ENCODE measurements around the gene OXER1. TPM values are rescaled to one million over a fixed set of nuclear protein-coding genes. Genes with fewer than 3 reads are reported as not detected.

OXER1 gene
- total RNA-seq, 1 experiment from 2014 or later = not detected

- intact Hi-C loops (cut with micrococcal nuclease) = no loop called here
- H3K27me3 ChIP-seq (ENCODE audit: low read length) = no peaks in the 10 kb centered on the region
- POLR2A ChIA-PET (ENCODE audit: unreplicated experiment) = no interaction called here
- no peaks in the 10 kb centered on the region for H3K4me1 ChIP-seq (ENCODE audit: insufficient read depth, low read length)
- no peaks in the 10 kb centered on the region for H3K9me3 ChIP-seq (ENCODE audit: low read length)
- TF ChIP-seq CTCF (conservative IDR thresholded peaks at IDR 0.05; ENCODE audit: low read depth, low read length) (no peak), EZH2phosphoT487 (IDR thresholded peaks at IDR 0.05; ENCODE audit: borderline replicate concordance, low read length) (no peak), EZH2 (IDR thresholded peaks at IDR 0.05; ENCODE audit: low read length, unreplicated experiment) (no peak)
- no peak overlapping the region for H3K27ac ChIP-seq (ENCODE audit: low read length)
- ATAC-seq = no peak
- DNase-seq = no peak
- H3K9ac ChIP-seq (ENCODE audit: low read length) = no peak overlapping the region
- no peaks in the 10 kb centered on the region for H3F3A ChIP-seq (ENCODE audit: low read length, unreplicated experiment)
- BruUV-seq (replicated peaks) = no TSS peak
- H3K9me2 ChIP-seq (replicated peaks; ENCODE audit: low read length) = no peaks in the 10 kb centered on the region
- H3K79me2 ChIP-seq (ENCODE audit: low read length) = no peaks in the 10 kb centered on the region
- H3K36me3 ChIP-seq (ENCODE audit: low read depth, low read length) = no peaks in the 10 kb centered on the region
- H4K20me1 ChIP-seq (ENCODE audit: low read length) = no peaks in the 10 kb centered on the region
- no peak overlapping the region for H3K4me2 ChIP-seq (ENCODE audit: low read length)
- no peak overlapping the region for H3K4me3 ChIP-seq (ENCODE audit: low read length)
- no peak overlapping the region for H2AFZ ChIP-seq (ENCODE audit: low read length)
- CTCF ChIA-PET = no interaction called here
Observed at GRCh38 chr2:42761554-42761953, 2.4 kb downstream of the OXER1 start.

GRCh38 chr2:42758751-42759150 lies 5.2 kb downstream of the OXER1 start:
- Histone ChIP-seq H3K36me3 (ENCODE audit: low read depth, low read length) (no peaks in the 10 kb centered on the region), H3K9me3 (ENCODE audit: low read length) (no peaks in the 10 kb centered on the region), H3K4me2 (ENCODE audit: low read length) (no peak overlapping the region), H2AFZ (ENCODE audit: low read length) (no peak overlapping the region), H3F3A (ENCODE audit: low read length, unreplicated experiment) (no peaks in the 10 kb centered on the region), H4K20me1 (ENCODE audit: low read length) (no peaks in the 10 kb centered on the region), H3K9me2 (replicated peaks; ENCODE audit: low read length) (no peaks in the 10 kb centered on the region), H3K4me3 (ENCODE audit: low read length) (no peak overlapping the region), H3K27ac (ENCODE audit: low read length) (no peak overlapping the region), H3K9ac (ENCODE audit: low read length) (no peak overlapping the region), H3K4me1 (ENCODE audit: insufficient read depth, low read length) (no peaks in the 10 kb centered on the region), H3K27me3 (ENCODE audit: low read length) (no peaks in the 10 kb centered on the region), H3K79me2 (ENCODE audit: low read length) (no peaks in the 10 kb centered on the region)
- BruUV-seq (replicated peaks) = no TSS peak
- POLR2A ChIA-PET (ENCODE audit: unreplicated experiment) = no interaction called here
- DNase-seq (no peak), ATAC-seq (no peak)
- CTCF ChIA-PET = no interaction called here
- TF ChIP-seq CTCF (conservative IDR thresholded peaks at IDR 0.05; ENCODE audit: low read depth, low read length) (no peak), EZH2 (IDR thresholded peaks at IDR 0.05; ENCODE audit: low read length, unreplicated experiment) (no peak), EZH2phosphoT487 (IDR thresholded peaks at IDR 0.05; ENCODE audit: borderline replicate concordance, low read length) (no peak)
- intact Hi-C loops (cut with micrococcal nuclease) = no loop called here

- Histone ChIP-seq H3K4me3 (ENCODE audit: low read length) (no peak overlapping the region), H3K9me3 (ENCODE audit: low read length) (no peaks in the 10 kb centered on the region), H3K4me1 (ENCODE audit: insufficient read depth, low read length) (no peaks in the 10 kb centered on the region), H3F3A (ENCODE audit: low read length, unreplicated experiment) (no peaks in the 10 kb centered on the region), H3K36me3 (ENCODE audit: low read depth, low read length) (no peaks in the 10 kb centered on the region), H3K27ac (ENCODE audit: low read length) (no peak overlapping the region), H3K27me3 (ENCODE audit: low read length) (no peaks in the 10 kb centered on the region), H3K9ac (ENCODE audit: low read length) (no peak overlapping the region), H2AFZ (ENCODE audit: low read length) (no peak overlapping the region), H3K4me2 (ENCODE audit: low read length) (no peak overlapping the region), H3K9me2 (replicated peaks; ENCODE audit: low read length) (no peaks in the 10 kb centered on the region), H3K79me2 (ENCODE audit: low read length) (no peaks in the 10 kb centered on the region), H4K20me1 (ENCODE audit: low read length) (no peaks in the 10 kb centered on the region)
- ChIA-PET POLR2A (ENCODE audit: unreplicated experiment) (no interaction called here), CTCF (no interaction called here)
- TF ChIP-seq CTCF (conservative IDR thresholded peaks at IDR 0.05; ENCODE audit: low read depth, low read length) (no peak), EZH2phosphoT487 (IDR thresholded peaks at IDR 0.05; ENCODE audit: borderline replicate concordance, low read length) (no peak), EZH2 (IDR thresholded peaks at IDR 0.05; ENCODE audit: low read length, unreplicated experiment) (no peak)
- DNase-seq (no peak), ATAC-seq (no peak)
- intact Hi-C loops (cut with micrococcal nuclease) = no loop called here
- BruUV-seq (replicated peaks) = no TSS peak
Observed at GRCh38 chr2:42757981-42758740, 5.8 kb downstream of the OXER1 start.
